ENCODE data around the gene RILPL1. TPM values are rescaled to one million over a fixed set of nuclear protein-coding genes. Genes with fewer than 3 reads are reported as not detected.

Gene RILPL1
- polyA plus RNA-seq, 2 donors = 5.6 to 7.3 TPM

- Histone ChIP-seq H3K4me1 (ENCODE audit: control insufficient read depth in 2 of 2, insufficient read depth in 2 of 2, low read length in 1 of 2) (no peaks in the 10 kb centered on the region), H3K27ac (ENCODE audit: low read depth in 2 of 2, low read length in 1 of 2) (no peak overlapping the region), H3K36me3 (ENCODE audit: control insufficient read depth in 2 of 2, insufficient read depth in 2 of 2, low read length in 1 of 2) (peaks cover 0 to 7% of the 10 kb centered on the region in 2 donors), H3K4me3 (ENCODE audit: low read depth in 1 of 2, low read length in 2 of 2) (no peak overlapping the region), H3K27me3 (ENCODE audit: control insufficient read depth in 1 of 2, insufficient read depth in 2 of 2, low read length in 2 of 2) (no peaks in the 10 kb centered on the region), H3K9me3 (ENCODE audit: control insufficient read depth in 2 of 2, insufficient read depth in 1 of 2, low read depth in 1 of 2, low read length in 1 of 2) (no peaks in the 10 kb centered on the region)
- 90 to 92% methylated on average over 8 of the region's 8 CpGs for WGBS, 2 donors
Observed at GRCh38 chr12:123427036-123427769, 106.3 kb downstream of the RILPL1 start.

- Histone ChIP-seq H3K36me3 (ENCODE audit: control insufficient read depth in 2 of 2, insufficient read depth in 2 of 2, low read length in 1 of 2) (no peaks in the 10 kb centered on the region), H3K4me3 (ENCODE audit: low read depth in 1 of 2, low read length in 2 of 2) (no peak overlapping the region), H3K4me1 (ENCODE audit: control insufficient read depth in 2 of 2, insufficient read depth in 2 of 2, low read length in 1 of 2) (no peaks in the 10 kb centered on the region), H3K27me3 (ENCODE audit: control insufficient read depth in 1 of 2, insufficient read depth in 2 of 2, low read length in 2 of 2) (no peaks in the 10 kb centered on the region), H3K27ac (ENCODE audit: low read depth in 2 of 2, low read length in 1 of 2) (no peak overlapping the region), H3K9me3 (ENCODE audit: control insufficient read depth in 2 of 2, insufficient read depth in 1 of 2, low read depth in 1 of 2, low read length in 1 of 2) (no peaks in the 10 kb centered on the region)
- WGBS, 2 donors = 81 to 98% methylated on average over 2 of the region's 2 CpGs
Observed at GRCh38 chr12:123421314-123421713, 112.2 kb downstream of the RILPL1 start.

Other genes with a start within 250 kb of the RILPL1 start
- 1 to 10 TPM; 4.1 to 4.8 TPM for gene SBNO1, start 168.9 kb downstream of the RILPL1 start, polyA plus RNA-seq
- 10 to 100 TPM; 31.2 to 39.7 TPM for gene KMT5A, start 149.6 kb downstream of the RILPL1 start, polyA plus RNA-seq
- gene RILPL2, start 97.0 kb downstream of the RILPL1 start, polyA plus RNA-seq = 1 to 10 TPM; 1.6 to 2.3 TPM
- gene SNRNP35, start 75.6 kb downstream of the RILPL1 start, polyA plus RNA-seq = 10 to 100 TPM; 26.1 to 65.4 TPM
- gene TMED2, start 50.8 kb upstream of the RILPL1 start, polyA plus RNA-seq = 10 to 100 TPM; 43.2 to 94.7 TPM
- 10 to 100 TPM; 10.3 to 15.5 TPM for gene DDX55, start 68.4 kb upstream of the RILPL1 start, polyA plus RNA-seq
- gene EIF2B1, start 100.0 kb upstream of the RILPL1 start, polyA plus RNA-seq = 10 to 100 TPM; 25.2 to 32.2 TPM
- 10 to 100 TPM in 1 of 2 donors, 1 to 10 TPM in 1; 4.5 to 10.2 TPM for gene GTF2H3, start 100.1 kb upstream of the RILPL1 start, polyA plus RNA-seq
- 1 to 10 TPM; 1.8 to 2.6 TPM for gene TCTN2, start 137.4 kb upstream of the RILPL1 start, polyA plus RNA-seq
- 1 to 10 TPM; 3.9 to 4.8 TPM for gene ATP6V0A2, start 178.6 kb upstream of the RILPL1 start, polyA plus RNA-seq
- under 1 TPM in 1 of 2 donors, not detected in 1; 0.01 TPM for gene DNAH10, start 228.6 kb upstream of the RILPL1 start, polyA plus RNA-seq

Data from esophagus (tissue), 2 donors.